Stimulated activated CD8-positive, alpha-beta memory T cell treated with anti-CD3 and anti-CD28 coated beads, Interleukin-15, amount 100 ng/mL, for 24 hours (primary cell): Measurements from ENCODE around the gene RIN2.
"Not testable (repeated sequence)": the region's sequence is repeated elsewhere in the genome, so short reads cannot be mapped to it uniquely, and the experiment has no call there.

Experiments used
- DNase-seq: peaks from one replicate; pipeline ENCODE4 v3.0.0-alpha.2; 2020; ENCODE audit warnings: low read depth

The RIN2 gene

GRCh38 chr20:19738951-19739350 is 19.1 kb upstream of the RIN2 start:
- DNase-seq = no peak

- no peak for DNase-seq
Measured at GRCh38 chr20:19739351-19739750, 18.7 kb upstream of the RIN2 start.

- DNase-seq = no peak
Measured at GRCh38 chr20:19740512-19740911, 17.5 kb upstream of the RIN2 start.

- DNase-seq = no peak
Measured at GRCh38 chr20:19741924-19742323, 16.1 kb upstream of the RIN2 start.

- DNase-seq = no peak
Measured at GRCh38 chr20:19742974-19743639, 15.0 kb upstream of the RIN2 start.

GRCh38 chr20:19743640-19743995 is 14.4 kb upstream of the RIN2 start:
- no peak for DNase-seq

GRCh38 chr20:19745106-19745505 is 13.0 kb upstream of the RIN2 start:
- no peak for DNase-seq

- no peak for DNase-seq
Measured at GRCh38 chr20:19745584-19745983, 12.5 kb upstream of the RIN2 start.

GRCh38 chr20:19746396-19746795 is 11.7 kb upstream of the RIN2 start:
- no peak for DNase-seq

GRCh38 chr20:19747903-19748302 is 10.2 kb upstream of the RIN2 start:
- DNase-seq = no peak

GRCh38 chr20:19748681-19749080 is 9.4 kb upstream of the RIN2 start:
- no peak for DNase-seq

- DNase-seq = no peak
Measured at GRCh38 chr20:19749618-19750071, 8.4 kb upstream of the RIN2 start.

GRCh38 chr20:19750101-19750606 is 7.9 kb upstream of the RIN2 start:
- DNase-seq = no peak

- DNase-seq = no peak
Measured at GRCh38 chr20:19750907-19751636, 7.0 kb upstream of the RIN2 start.

GRCh38 chr20:19754201-19754600 is 3.9 kb upstream of the RIN2 start:
- DNase-seq = not testable (repeated sequence)

GRCh38 chr20:19756761-19757486 is 1.1 kb upstream of the RIN2 start:
- DNase-seq = no peak

- DNase-seq = no peak
Measured at GRCh38 chr20:19757487-19758132, 448 bp upstream of the RIN2 start.

GRCh38 chr20:19758501-19759331 is 658 bp downstream of the RIN2 start:
- DNase-seq = no peak

- DNase-seq = no peak
Measured at GRCh38 chr20:19760371-19760721, 2.3 kb downstream of the RIN2 start.

- DNase-seq = no peak
Measured at GRCh38 chr20:19761326-19761725, 3.3 kb downstream of the RIN2 start.

- DNase-seq = no peak
Measured at GRCh38 chr20:19761841-19762240, 3.8 kb downstream of the RIN2 start.

GRCh38 chr20:19764207-19764606 is 6.1 kb downstream of the RIN2 start:
- no peak for DNase-seq
